GM12878 (cell line): ENCODE measurements around the gene KCNQ1. TPM values are rescaled to one million over a fixed set of nuclear protein-coding genes. Genes with fewer than 3 reads are reported as not detected.

Source experiments
- ATAC-seq: fragments of 200-7000 bp; cut with Tn5 transposase; 3 replicates; pipeline ENCODE4 v1.9.1; 2020; ENCODE audit warnings: mild to moderate bottlenecking, moderate library complexity
- BruUV-seq: library from RNA; stranded (reverse); fragments of 400-500 nt; replicated peaks from 2 replicates; lab custom pipeline; 2021; lab: Mats Ljungman, UMichigan
- CTCF ChIA-PET: fragments of 300-600 bp; sonication (Branson Sonifier 250); formaldehyde crosslinking; extraction: SDS; loops from one replicate; lab custom pipeline; 2021; ENCODE audit warnings: inconsistent platforms; lab: Yijun Ruan, JAX
- POLR2A ChIA-PET: fragments of 350-600 bp; formaldehyde crosslinking; extraction: SDS; loops from one replicate; lab custom pipeline; 2021; ENCODE audit warnings: inconsistent platforms; lab: Charles Lee
- RAD21 ChIA-PET: fragments of 300-600 bp; sonication (Branson Sonifier 250); formaldehyde crosslinking; loops from one replicate; lab custom pipeline; 2023; ENCODE audit warnings: antibody characterized with exemption; ENCODE audit not compliant: unreplicated experiment; lab: Charles Lee
- SMC1A ChIA-PET: fragments of 300-600 bp; sonication (Branson Sonifier 250); formaldehyde crosslinking; loops from one replicate; lab custom pipeline; 2023; ENCODE audit not compliant: unreplicated experiment, uncharacterized antibody; lab: Charles Lee
- DNase-seq: peaks from one replicate; pipeline ENCODE4 v3.0.0-alpha.2; 2011; ENCODE audit warnings: low read depth, low spot score
- FAIRE-seq: peaks from 3 replicates; lab custom pipeline; 2011; peaks lifted over from hg19 to GRCh38; lab: Jason Lieb, UNC
- H2AFZ ChIP-seq: 2 replicates; pipeline ENCODE4 v1.6.0; 2011; ENCODE audit warnings: low read depth, low read length, control low read depth; ENCODE audit not compliant: control insufficient read depth
- H3K27ac ChIP-seq: 2 replicates; pipeline ENCODE4 v1.5.1; 2011; ENCODE audit warnings: control low read depth; ENCODE audit not compliant: control insufficient read depth, insufficient read depth
- H3K27me3 ChIP-seq, 2 experiments: replicated peaks in 1 of 2; 2 replicates each; pipeline versions ENCODE4 v1.6.0 to v1.6.1; 2011; ENCODE audit warnings: low read length in 1 of 2; ENCODE audit not compliant: control insufficient read depth in 2 of 2, insufficient read depth in 2 of 2
- H3K36me3 ChIP-seq, 2 experiments: 2 replicates each; pipeline ENCODE4 v1.5.1; 2011; ENCODE audit warnings: low read length in 1 of 2; ENCODE audit not compliant: control insufficient read depth in 2 of 2, insufficient read depth in 2 of 2
- H3K4me1 ChIP-seq: 2 replicates; pipeline ENCODE4 v1.6.1; 2011; ENCODE audit warnings: mild to moderate bottlenecking, low read length, moderate library complexity, mixed read lengths; ENCODE audit not compliant: control insufficient read depth, insufficient read depth
- H3K4me2 ChIP-seq: 2 replicates; pipeline ENCODE4 v1.6.0; 2011; ENCODE audit warnings: control low read depth; ENCODE audit not compliant: control insufficient read depth, insufficient read depth
- H3K4me3 ChIP-seq: fragments of 200-600 bp; sonication (generic); 2 replicates; pipeline ENCODE4 v1.5.1; 2016
- H3K79me2 ChIP-seq: 2 replicates; pipeline ENCODE4 v1.6.0; 2011; ENCODE audit warnings: low read length; ENCODE audit not compliant: control insufficient read depth, insufficient read depth
- H3K9ac ChIP-seq: 2 replicates; pipeline ENCODE4 v1.8.0; 2011; ENCODE audit warnings: low read length, control low read depth, mixed read lengths; ENCODE audit not compliant: control insufficient read depth, insufficient read depth
- H3K9me3 ChIP-seq: replicated peaks from 3 replicates; pipeline ENCODE4 v1.5.1; 2011; ENCODE audit warnings: mild to moderate bottlenecking, low read length; ENCODE audit not compliant: control insufficient read depth, insufficient read depth
- H4K20me1 ChIP-seq: 2 replicates; pipeline ENCODE4 v1.6.0; 2011; ENCODE audit not compliant: control insufficient read depth, insufficient read depth
- CHD1 ChIP-seq: IDR thresholded peaks from 2 replicates; pipeline ENCODE4 v1.6.1; 2012; ENCODE audit warnings: low read depth, low read length, improper control_type of control experiment
- CHD2 ChIP-seq: IDR thresholded peaks from 2 replicates; pipeline ENCODE4 v1.6.1; 2011; ENCODE audit warnings: low read depth, low read length, improper control_type of control experiment, borderline replicate concordance
- CHD4 ChIP-seq: fragments of 200-600 bp; sonication (generic); IDR thresholded peaks from 2 replicates; pipeline ENCODE4 v1.6.1; 2016; ENCODE audit warnings: mild to moderate bottlenecking
- CTCF ChIP-seq, 3 experiments: IDR thresholded peaks in 2 of 3; conservative IDR thresholded peaks in 1 of 3; 2 replicates each; pipeline ENCODE4 v1.5.1; 2011; ENCODE audit warnings: low read depth in 3 of 3, low read length in 3 of 3, mild to moderate bottlenecking in 3 of 3, control low read depth in 2 of 3, moderate library complexity in 2 of 3, inconsistent platforms in 1 of 3, mixed read lengths in 1 of 3; ENCODE audit not compliant: control insufficient read depth in 2 of 3, insufficient read depth in 1 of 3; ENCODE audit errors: extremely low read depth in 1 of 3
- GABPA ChIP-seq: IDR thresholded peaks from 2 replicates; pipeline ENCODE4 v1.6.1; 2014; ENCODE audit warnings: antibody characterized with exemption, low read depth, mild to moderate bottlenecking, inconsistent platforms
- HDGF ChIP-seq: fragments of 450-650 bp; IDR thresholded peaks from 2 replicates; pipeline ENCODE4 v1.6.1; 2016; ENCODE audit warnings: antibody characterized with exemption
- IRF3 ChIP-seq: fragments of 450-650 bp; IDR thresholded peaks from 2 replicates; pipeline ENCODE4 v1.6.1; 2014; ENCODE audit warnings: mild to moderate bottlenecking
- IRF5 ChIP-seq: fragments of 450-650 bp; IDR thresholded peaks from 2 replicates; pipeline ENCODE4 v1.6.1; 2017; ENCODE audit warnings: borderline replicate concordance
- NFIC ChIP-seq: IDR thresholded peaks from 2 replicates; pipeline ENCODE4 v1.6.1; 2012; ENCODE audit warnings: low read depth, mild to moderate bottlenecking, inconsistent platforms, low read length, moderate library complexity
- NFYA ChIP-seq: IDR thresholded peaks from 2 replicates; pipeline ENCODE4 v1.6.1; 2011; ENCODE audit warnings: low read depth, mild to moderate bottlenecking, low read length, improper control_type of control experiment, borderline replicate concordance
- NRF1 ChIP-seq: conservative IDR thresholded peaks from 2 replicates; pipeline ENCODE4 v1.6.1; 2011; ENCODE audit warnings: mild to moderate bottlenecking, low read depth, low read length, improper control_type of control experiment
- POLR2AphosphoS5 ChIP-seq: IDR thresholded peaks from 2 replicates; pipeline ENCODE4 v1.6.1; 2011; ENCODE audit warnings: mild to moderate bottlenecking, low read length, inconsistent platforms
- RELB ChIP-seq: fragments of 450-650 bp; IDR thresholded peaks from 2 replicates; pipeline ENCODE4 v1.6.1; 2017; ENCODE audit warnings: low read depth, mild to moderate bottlenecking, moderate library complexity
- SMARCA5 ChIP-seq: fragments of 450-650 bp; IDR thresholded peaks from 2 replicates; pipeline ENCODE4 v1.6.1; 2017; ENCODE audit warnings: mild to moderate bottlenecking
- SUZ12 ChIP-seq: fragments of 200-600 bp; sonication (generic); IDR thresholded peaks from one replicate; pipeline ENCODE4 v1.6.1; 2018; ENCODE audit warnings: antibody characterized with exemption, mild to moderate bottlenecking; ENCODE audit not compliant: unreplicated experiment
- WGBS: methylation state at CpG from one replicate; pipeline ENCODE4 v1.1.6; 2016; ENCODE audit warnings: low lambda C conversion rate; ENCODE audit not compliant: insufficient replicate concordance, insufficient coverage; ENCODE audit errors: missing lambda C conversion rate; 5-methylcytosine and 5-hydroxymethylcytosine counted together
- in situ Hi-C: fragments of 300-500 bp; cut with MboI; formaldehyde crosslinking; loops from 9 replicates; pipeline ENCODE4 v1.14.3; 2018; ENCODE audit warnings: mixed read lengths
- intact Hi-C: fragments of 100-400 bp; cut with micrococcal nuclease; formaldehyde crosslinking; loops from one replicate; pipeline ENCODE4 v1.14.2; 2022; ENCODE audit not compliant: unreplicated experiment
- polyA plus RNA-seq, 11 experiments: library from polyadenylated mRNA; depleted of rRNA in 4 of 11; unstranded in 6 of 11; stranded (reverse) in 5 of 11; fragments of >200 nt; fragmentation: Nextera tagmentation in 4 of 11; fragmentation: Illumina TruSeq in 1 of 11; extraction: Ambion mirVana in 4 of 11; extraction: Trizol in 1 of 11; gene quantifications; 1 replicate in 1 of 11; 2 replicates in 10 of 11; pipeline versions ENCODE4 v1.2.1 to v1.2.3, GENCODE V29; 2011 to 2016; ENCODE audit warnings: inconsistent platforms in 2 of 11, missing spikeins in 2 of 11, low read depth in 1 of 11
- total RNA-seq, 4 experiments: library from RNA; depleted of rRNA in 3 of 4; stranded (reverse); fragments of >200 nt in 3 of 4; fragmentation: Illumina TruSeq in 1 of 4; extraction: Trizol in 1 of 4; gene quantifications; 2 replicates each; pipeline versions ENCODE4 v1.2.1 to v1.2.3, GENCODE V29; 2013 to 2021

KCNQ1 gene
- total and polyA plus RNA-seq, 10 of the 15 experiments (the other 5 are each of a cell fraction or from before 2014, with no cell fraction given) = 0.03 to 0.15 (median 0.12) TPM; not detected in 7

GRCh38 chr11:2396471-2396870 is 48.3 kb upstream of the KCNQ1 start:
- H3K27ac ChIP-seq = no peak overlapping the region
- in situ Hi-C loops = loop anchor here (25.0 kb wide), 1 partner anchor 1584 kb away; the partner anchor contains the start of genes PIDD1, PNPLA2 and RPLP2
- H3K9ac ChIP-seq = no peak overlapping the region
- intact Hi-C loops = no loop called here
- no peak overlapping the region for H3K4me2 ChIP-seq
- H2AFZ ChIP-seq = no peak overlapping the region
- WGBS = over 99% methylated on average over 24 of the region's 26 CpGs
- FAIRE-seq (no peak), DNase-seq (no peak), ATAC-seq (no peak)
- no peak overlapping the region for H3K4me3 ChIP-seq
- ChIA-PET SMC1A (no interaction called here), CTCF (no interaction called here), RAD21 (no interaction called here), POLR2A (no interaction called here)
- H3K27me3 ChIP-seq = no peaks in the 10 kb centered on the region
- peaks cover 0 to 45% of the 10 kb centered on the region in 2 experiments; a peak in 3 of 4 replicates for H3K36me3 ChIP-seq
- no peaks in the 10 kb centered on the region for H3K9me3 ChIP-seq
- BruUV-seq = no TSS peak
- H3K4me1 ChIP-seq = peaks cover 21% of the 10 kb centered on the region
- H4K20me1 ChIP-seq = no peaks in the 10 kb centered on the region; the same call in 1 of the 2 replicates
- TF ChIP-seq NFIC (no peak), CHD2 (no peak), HDGF (no peak), NRF1 (no peak), SMARCA5 (no peak), SUZ12 (no peak), CHD1 (no peak), NFYA (no peak), POLR2AphosphoS5 (no peak), IRF3 (no peak), GABPA (no peak), CTCF (IDR thresholded peaks at IDR 0.05 in 2 of 3, conservative IDR thresholded peaks at IDR 0.05 in 1 of 3; ENCODE audit: control insufficient read depth in 2 of 3, extremely low read depth in 1 of 3, insufficient read depth in 1 of 3, low read depth in 3 of 3, low read length in 3 of 3) (no peak), CHD4 (no peak), RELB (no peak), IRF5 (no peak)
- peaks cover 18% of the 10 kb centered on the region for H3K79me2 ChIP-seq
